ENCODE results near the gene PUDP.

The PUDP gene

GRCh38 chrX:7146703-7147412, 1.1 kb downstream of the PUDP start:
- peak in 1 of 4 experiments; percentile 24 for DNase-seq

- DNase-seq = no peak
Measured at GRCh38 chrX:7146020-7146702, 1.8 kb downstream of the PUDP start.

GRCh38 chrX:7145454-7145853, 2.5 kb downstream of the PUDP start:
- DNase-seq = no peak

DNA sequence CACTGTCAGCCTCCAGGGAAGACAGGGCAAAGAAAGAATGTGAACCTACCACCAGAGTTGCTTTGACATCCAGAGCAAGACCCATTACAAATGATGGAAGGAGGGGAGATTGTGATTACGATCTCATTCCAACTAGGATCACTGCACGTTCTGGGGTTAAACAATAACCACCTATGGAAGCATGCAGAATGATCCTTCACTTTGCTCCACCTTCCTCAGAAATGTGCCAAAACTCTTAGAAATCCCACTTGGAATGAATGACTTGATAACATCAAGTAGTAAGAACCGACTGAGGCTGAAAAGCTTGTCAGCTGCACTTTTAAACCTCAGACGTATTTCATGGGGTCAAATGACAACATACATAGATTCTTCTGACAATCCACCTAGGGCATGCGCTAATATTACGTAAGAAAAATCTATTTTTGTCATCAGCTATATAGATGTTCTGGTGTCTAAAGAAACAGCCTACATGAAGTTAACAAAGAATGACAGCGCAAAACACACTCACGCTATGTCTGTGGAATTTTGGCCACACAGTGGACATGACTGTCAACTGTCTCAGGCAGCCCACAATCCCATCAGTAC, 3.9 kb downstream of the PUDP start:
- no peak for DNase-seq

GRCh38 chrX:7143076-7143475, 4.9 kb downstream of the PUDP start:
- no peak for DNase-seq

GRCh38 chrX:7139202-7140081, 8.5 kb downstream of the PUDP start:
- no peak for DNase-seq

- DNase-seq = no peak
Measured at GRCh38 chrX:7134981-7135380, 13.0 kb downstream of the PUDP start.

DNA sequence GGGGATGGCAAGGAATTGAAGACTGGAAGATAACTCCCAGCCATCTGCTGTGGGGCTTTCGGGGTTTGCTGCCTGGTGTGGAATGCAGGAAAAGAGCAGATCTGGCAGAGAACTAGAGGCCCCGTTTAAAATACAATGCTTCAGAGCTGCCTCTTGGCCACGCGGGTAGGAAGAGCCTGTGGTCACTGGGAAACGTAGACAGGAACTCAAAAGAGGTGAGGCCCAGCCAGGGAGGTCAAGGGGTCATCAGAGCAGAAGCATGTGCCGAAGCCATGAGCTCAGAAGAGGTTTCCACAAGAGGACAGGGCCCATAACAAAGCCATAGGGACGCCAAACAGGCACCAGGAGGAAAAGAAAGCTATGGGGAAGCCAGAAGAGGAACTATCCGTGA, 14.9 kb downstream of the PUDP start:
- no peak for DNase-seq

GRCh38 chrX:7132335-7133049, 15.5 kb downstream of the PUDP start:
- peak in 1 of 4 experiments; percentile 7 for DNase-seq

DNA sequence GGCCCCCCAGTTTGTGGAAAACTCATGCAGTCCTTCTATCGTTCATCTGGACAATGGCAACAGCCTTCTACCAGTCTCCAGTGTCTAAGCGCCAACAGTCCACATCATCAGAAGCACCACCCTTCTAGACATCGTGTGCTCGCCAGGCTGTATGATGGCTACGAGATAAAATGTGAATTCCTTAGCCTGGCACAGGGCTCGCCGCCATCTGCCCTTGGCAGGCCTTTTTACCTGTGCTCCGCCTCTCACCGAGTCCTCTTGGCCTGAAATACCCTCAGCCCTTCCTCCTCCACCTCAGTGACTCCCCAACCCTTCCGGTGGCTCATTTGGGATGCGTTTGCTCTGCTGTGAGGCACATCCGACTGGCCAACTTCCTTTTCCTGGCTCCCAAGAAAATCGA, 16.3 kb downstream of the PUDP start:
- no peak for DNase-seq

GRCh38 chrX:7127056-7127455, 20.9 kb downstream of the PUDP start:
- no peak for DNase-seq

DNA sequence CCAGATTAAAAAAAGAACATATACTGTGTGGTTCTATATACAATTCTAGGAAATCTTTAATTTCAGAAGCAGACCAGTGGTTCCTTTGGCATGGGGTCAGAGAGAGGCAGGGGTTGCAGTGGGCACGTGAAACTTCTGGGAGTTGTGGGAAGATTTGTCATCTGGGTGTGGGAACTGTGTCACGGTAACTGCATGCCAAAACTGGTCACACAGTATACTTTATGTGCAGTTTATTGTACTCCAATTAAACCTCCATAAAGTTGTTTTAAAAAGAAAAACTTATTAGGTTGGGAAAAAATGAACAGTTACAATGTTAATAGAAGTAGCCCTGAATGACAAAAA, 27.1 kb downstream of the PUDP start:
- DNase-seq = no peak

DNA sequence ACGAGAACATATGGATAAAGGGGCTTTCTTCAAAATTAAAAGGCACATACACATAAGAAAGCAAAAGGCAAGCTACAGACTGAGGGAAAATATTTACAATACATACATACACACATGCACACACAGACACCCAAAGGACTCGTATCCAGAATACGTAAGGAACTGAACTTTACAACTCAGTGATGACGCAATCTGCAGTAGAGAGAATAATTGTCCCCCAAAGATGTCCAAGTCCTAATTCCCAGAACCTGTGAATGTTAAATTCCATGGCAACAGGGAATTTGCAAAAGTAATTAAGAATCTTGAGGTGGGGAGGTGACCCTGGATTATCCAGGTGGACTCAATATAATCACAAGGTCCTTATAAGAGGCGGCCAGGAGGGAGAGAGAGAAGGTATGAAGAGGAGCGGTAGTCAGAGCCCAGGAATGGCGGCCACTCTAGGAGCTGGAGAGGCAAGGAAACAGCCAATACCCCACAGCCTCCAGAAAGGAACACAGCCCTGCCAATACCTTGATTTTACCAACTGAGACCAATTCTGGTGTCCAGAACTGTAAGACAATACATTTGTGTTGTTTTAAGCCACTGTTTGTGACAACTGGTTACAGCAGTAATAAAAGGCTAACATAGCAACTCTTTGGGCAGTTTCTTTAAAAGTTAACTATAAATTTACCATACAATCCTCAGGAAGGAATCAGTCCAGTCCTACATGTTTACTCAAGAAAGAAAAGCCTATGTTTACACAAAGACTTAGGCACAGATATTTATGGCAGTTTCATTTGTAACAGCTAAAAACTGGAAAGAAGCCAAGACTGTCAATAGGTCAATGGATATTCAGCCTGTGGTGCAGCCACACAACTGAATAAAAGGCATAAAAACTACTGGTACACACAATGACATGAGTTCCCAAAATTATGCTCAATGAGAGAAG, 27.7 kb downstream of the PUDP start:
- DNase-seq = no peak

- DNase-seq = no peak
Measured at GRCh38 chrX:7117587-7117986, 30.4 kb downstream of the PUDP start.

GRCh38 chrX:7116081-7116480, 31.9 kb downstream of the PUDP start:
- DNase-seq = no peak

DNA sequence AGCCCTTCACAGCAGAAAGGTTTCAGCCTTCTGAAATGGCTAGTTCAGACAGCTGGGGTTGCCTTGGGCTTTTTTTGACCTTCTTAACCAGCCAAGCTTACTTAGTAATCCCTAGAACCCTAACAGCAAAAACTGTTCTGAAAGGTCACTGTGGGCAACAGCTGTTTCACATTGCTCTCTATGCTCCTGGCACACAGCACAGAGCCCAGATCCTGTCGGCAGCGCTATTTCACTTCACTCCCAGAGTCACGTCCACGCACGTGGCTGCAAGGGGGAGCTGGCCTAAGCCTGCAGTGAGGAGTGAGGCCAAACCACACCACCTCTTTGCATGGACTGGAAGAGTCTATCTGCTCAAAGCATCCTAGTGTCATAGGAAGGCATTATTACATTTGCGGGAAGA, 32.4 kb downstream of the PUDP start:
- DNase-seq = no peak

DNA sequence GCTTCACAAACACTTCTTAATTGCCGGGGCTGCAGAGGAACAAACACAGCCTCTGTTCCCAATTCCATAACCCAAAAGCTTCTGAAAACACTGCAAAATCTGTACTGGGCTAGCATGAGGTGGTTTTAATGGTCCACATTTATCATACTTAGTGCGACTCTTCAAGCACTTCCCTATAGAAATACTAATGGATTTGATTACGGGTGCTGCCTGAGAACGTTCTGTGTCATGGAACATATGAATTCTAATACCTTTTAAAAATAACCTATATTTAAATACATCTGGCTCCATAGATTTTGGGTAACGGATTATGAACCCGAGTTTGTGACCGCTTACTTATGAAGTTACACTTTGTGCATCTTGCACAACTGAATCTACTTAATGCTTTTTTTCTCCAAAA, 35.9 kb downstream of the PUDP start:
- no peak for DNase-seq

GRCh38 chrX:7111518-7111917, 36.4 kb downstream of the PUDP start:
- DNase-seq = no peak

- DNase-seq = no peak
Measured at GRCh38 chrX:7110821-7111276, 37.1 kb downstream of the PUDP start.

- no peak for DNase-seq
Measured at GRCh38 chrX:7109838-7110793, 37.8 kb downstream of the PUDP start.
